ENCODE results near the gene GMPR2.
"Not testable (repeated sequence)": the region's sequence is repeated elsewhere in the genome, so short reads cannot be mapped to it uniquely, and the experiment has no call there.

The GMPR2 gene

GRCh38 chr14:24202538-24202937, 30.2 kb upstream of the GMPR2 start:
- not testable (repeated sequence) for DNase-seq (ENCODE audit: low read depth in 2 of 2)

GRCh38 chr14:24203249-24203886, 29.4 kb upstream of the GMPR2 start:
- DNase-seq (ENCODE audit: low read depth in 2 of 2): not testable (repeated sequence)

- DNase-seq (ENCODE audit: low read depth in 2 of 2): no peak
These were observed 28.3 kb upstream of the GMPR2 start for GRCh38 chr14:24204163-24205146.

- DNase-seq (ENCODE audit: low read depth in 2 of 2): no peak
These were observed 26.2 kb upstream of the GMPR2 start for GRCh38 chr14:24206260-24207103.

- no peak for DNase-seq (ENCODE audit: low read depth in 2 of 2)
These were observed 25.6 kb upstream of the GMPR2 start for GRCh38 chr14:24207104-24207551.

GRCh38 chr14:24207625-24208024, 25.1 kb upstream of the GMPR2 start:
- no peak for DNase-seq (ENCODE audit: low read depth in 2 of 2)

- no peak for DNase-seq (ENCODE audit: low read depth in 2 of 2)
These were observed 21.4 kb upstream of the GMPR2 start for GRCh38 chr14:24211311-24211710.

GRCh38 chr14:24212924-24213865, 19.5 kb upstream of the GMPR2 start, which contains the start of gene CHMP4A:
TSS of gene CHMP4A (minus strand) at chr14:24213488. CDS start at chr14:24213439, 49 bp downstream.
- peak; percentile 91 to 94 for DNase-seq (ENCODE audit: low read depth in 2 of 2)

- DNase-seq (ENCODE audit: low read depth in 2 of 2): no peak
These were observed 18.7 kb upstream of the GMPR2 start for GRCh38 chr14:24213866-24214662.

GRCh38 chr14:24215495-24216344, 17.0 kb upstream of the GMPR2 start, which contains the start of gene MDP1:
TSS of gene MDP1 (minus strand) at chr14:24216066. CDS start at chr14:24215955, 111 bp downstream.
- peak; percentile 69 to 74 for DNase-seq (ENCODE audit: low read depth in 2 of 2)

GRCh38 chr14:24216345-24216699, 16.4 kb upstream of the GMPR2 start:
- DNase-seq (ENCODE audit: low read depth in 2 of 2): no peak

GRCh38 chr14:24216876-24217275, 15.9 kb upstream of the GMPR2 start:
- not testable (repeated sequence) for DNase-seq (ENCODE audit: low read depth in 2 of 2)

GRCh38 chr14:24219080-24219479, 13.6 kb upstream of the GMPR2 start:
- no peak for DNase-seq (ENCODE audit: low read depth in 2 of 2)

GRCh38 chr14:24219521-24219920, 13.2 kb upstream of the GMPR2 start:
- no peak for DNase-seq (ENCODE audit: low read depth in 2 of 2)

- not testable (repeated sequence) for DNase-seq (ENCODE audit: low read depth in 2 of 2)
These were observed 9.7 kb upstream of the GMPR2 start for GRCh38 chr14:24222987-24223386.

GRCh38 chr14:24224618-24225071, 8.1 kb upstream of the GMPR2 start:
- no peak for DNase-seq (ENCODE audit: low read depth in 2 of 2)

- DNase-seq (ENCODE audit: low read depth in 2 of 2): no peak
These were observed 6.3 kb upstream of the GMPR2 start for GRCh38 chr14:24226473-24226872.

GRCh38 chr14:24228902-24229301, 3.8 kb upstream of the GMPR2 start:
- no peak for DNase-seq (ENCODE audit: low read depth in 2 of 2)
